Activated CD4-positive, alpha-beta T cell treated with anti-CD3 and anti-CD28 coated beads, Interleukin-2, amount 50 U/mL, for 1 hour (primary cell): ENCODE data around the gene SAP25.
A peak's percentile ranks its signal among the peaks of the same experiment; 100 is the strongest.
"Not testable (repeated sequence)": the region's sequence is repeated elsewhere in the genome, so short reads cannot be mapped to it uniquely, and the experiment has no call there.

Experiments
- DNase-seq: peaks from one replicate; pipeline ENCODE4 v3.0.0-alpha.2; 2020

SAP25 gene

DNA sequence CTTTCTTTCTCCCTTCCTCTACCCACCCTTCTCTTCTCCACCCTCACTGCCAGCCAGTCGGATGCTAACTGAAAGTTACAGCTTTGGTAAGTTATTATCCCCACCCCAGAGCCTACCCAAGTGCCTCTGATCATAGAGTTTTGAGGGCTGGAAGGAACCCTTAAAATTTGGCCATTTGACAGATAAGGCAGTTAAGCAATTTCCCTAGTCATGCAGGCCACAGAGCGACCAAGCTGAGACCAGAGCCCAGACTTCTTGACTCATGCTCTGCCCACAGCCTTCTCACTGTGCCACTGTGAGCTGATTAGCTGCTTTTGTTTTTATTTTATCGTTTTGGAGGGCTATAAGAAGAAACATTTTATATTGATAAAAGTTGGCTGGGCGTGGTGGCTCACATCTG lies 17.2 kb downstream of the SAP25 start:
- DNase-seq: no peak

GRCh38 chr7:100555701-100556100 lies 18.0 kb downstream of the SAP25 start:
- DNase-seq: no peak

GRCh38 chr7:100553032-100553431 lies 20.7 kb downstream of the SAP25 start:
- DNase-seq: no peak

DNA sequence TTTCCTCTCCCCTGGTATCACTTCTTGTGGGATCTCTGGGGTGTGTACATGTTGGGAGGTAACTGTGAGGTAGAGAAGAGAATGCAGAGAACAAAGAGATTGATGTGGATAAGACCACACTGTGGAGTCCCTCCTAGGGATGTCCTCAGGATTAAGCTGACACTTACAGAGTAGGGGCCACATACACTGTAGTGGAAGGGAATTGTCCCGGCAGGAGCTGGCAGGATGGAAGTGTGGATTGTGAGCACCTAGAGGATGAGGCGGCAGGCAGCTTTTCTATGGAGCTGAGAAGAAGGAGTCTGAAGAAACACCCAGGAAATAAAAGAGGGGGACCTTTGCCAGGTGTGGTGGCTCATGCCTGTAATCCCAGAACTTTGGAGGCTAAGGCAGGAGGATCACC lies 21.2 kb downstream of the SAP25 start:
- no peak for DNase-seq

GRCh38 chr7:100548446-100548845 lies 25.3 kb downstream of the SAP25 start:
- not testable (repeated sequence) for DNase-seq

GRCh38 chr7:100547872-100548271 lies 25.8 kb downstream of the SAP25 start:
- no peak for DNase-seq

DNA sequence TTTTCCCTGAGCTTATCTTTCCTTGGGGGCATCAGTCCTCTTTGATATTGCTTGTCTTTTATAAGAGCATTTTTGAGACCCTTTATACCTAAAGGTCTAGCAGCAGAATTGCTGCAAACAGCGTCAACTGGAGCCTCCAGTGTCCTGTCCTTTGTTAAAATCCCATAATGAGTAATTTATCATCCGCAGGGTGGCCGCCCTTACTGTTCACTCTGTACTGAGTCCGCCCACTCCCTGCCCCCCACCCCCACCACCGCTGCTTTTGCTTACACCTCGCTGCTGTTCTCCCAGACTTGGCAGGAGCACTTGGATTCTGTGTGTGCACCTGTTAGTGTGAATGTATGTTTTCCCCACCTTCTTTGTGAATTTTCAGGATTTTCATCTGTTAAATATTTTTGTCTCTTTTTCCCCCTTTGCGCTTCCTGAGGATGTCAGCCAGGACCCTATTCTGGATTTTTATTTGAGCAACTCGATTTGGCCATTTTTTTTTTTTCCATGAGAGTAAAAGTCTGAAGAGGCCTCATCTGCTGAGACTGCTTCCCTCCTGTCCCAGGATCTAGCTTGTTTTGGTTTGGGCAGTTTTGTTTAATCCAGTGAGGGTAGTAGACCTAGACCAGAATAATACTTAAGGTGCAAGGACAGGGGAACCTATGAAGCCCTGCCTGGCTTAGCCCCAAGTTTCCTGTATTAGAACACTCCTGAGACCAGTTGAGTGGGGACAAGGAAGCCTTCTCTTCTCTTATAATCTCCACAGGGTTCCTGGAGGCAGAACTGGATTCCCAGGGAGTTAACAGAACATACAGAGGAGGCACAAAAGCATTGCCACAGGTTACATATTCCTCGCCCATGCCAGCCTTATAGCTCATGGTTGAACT lies 26.5 kb downstream of the SAP25 start:
- DNase-seq: no peak

- DNase-seq: no peak
Measured at GRCh38 chr7:100546129-100546925, 27.4 kb downstream of the SAP25 start.

- peak; percentile 46 for DNase-seq
Measured at GRCh38 chr7:100545360-100546128, 28.2 kb downstream of the SAP25 start.

GRCh38 chr7:100544967-100545359 lies 28.7 kb downstream of the SAP25 start:
- no peak for DNase-seq

GRCh38 chr7:100544386-100544785 lies 29.3 kb downstream of the SAP25 start:
- DNase-seq: no peak

GRCh38 chr7:100543586-100543985 lies 30.1 kb downstream of the SAP25 start:
- no peak for DNase-seq

- not testable (repeated sequence) for DNase-seq
Measured at GRCh38 chr7:100541309-100541708, 32.4 kb downstream of the SAP25 start.

- no peak for DNase-seq
Measured at GRCh38 chr7:100540073-100540723, 33.5 kb downstream of the SAP25 start.

DNA sequence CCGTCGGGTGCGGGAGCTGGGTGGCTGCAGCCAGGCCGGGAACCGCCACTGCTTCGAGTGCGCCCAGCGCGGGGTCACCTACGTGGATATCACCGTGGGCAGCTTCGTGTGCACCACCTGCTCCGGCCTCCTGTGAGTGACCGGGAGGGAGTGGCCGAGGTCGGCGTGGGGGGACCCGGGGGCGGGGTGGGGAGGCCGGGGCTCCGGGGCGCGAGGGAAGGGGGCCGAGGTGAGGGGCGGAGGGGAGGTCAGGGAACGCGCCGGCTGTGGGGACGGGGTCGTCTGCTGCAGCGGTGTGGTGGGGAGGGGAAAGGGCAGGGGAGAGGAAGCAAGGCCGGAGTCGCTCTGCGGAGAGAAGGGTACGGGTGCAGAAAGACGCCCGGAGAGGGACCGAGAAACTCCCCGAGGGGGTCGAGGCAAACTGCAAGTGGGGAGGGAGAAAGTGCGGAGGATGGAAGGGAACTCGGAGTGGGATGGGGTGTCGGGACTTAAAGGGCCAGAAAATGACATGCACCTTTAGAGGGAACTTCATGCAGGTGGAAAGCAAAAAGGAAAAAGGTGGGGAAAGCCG lies 34.2 kb downstream of the SAP25 start:
- no peak for DNase-seq

- peak; percentile 100 for DNase-seq
Measured at GRCh38 chr7:100538654-100539435, 34.9 kb downstream of the SAP25 start, which contains the start of gene AGFG2. AGFG2 (plus strand) TSS chr7:100539203; CDS start chr7:100539347, 144 bp downstream.

- no peak for DNase-seq
Measured at GRCh38 chr7:100538348-100538653, 35.4 kb downstream of the SAP25 start.

GRCh38 chr7:100536695-100537094 lies 37.0 kb downstream of the SAP25 start:
- not testable (repeated sequence) for DNase-seq

DNA sequence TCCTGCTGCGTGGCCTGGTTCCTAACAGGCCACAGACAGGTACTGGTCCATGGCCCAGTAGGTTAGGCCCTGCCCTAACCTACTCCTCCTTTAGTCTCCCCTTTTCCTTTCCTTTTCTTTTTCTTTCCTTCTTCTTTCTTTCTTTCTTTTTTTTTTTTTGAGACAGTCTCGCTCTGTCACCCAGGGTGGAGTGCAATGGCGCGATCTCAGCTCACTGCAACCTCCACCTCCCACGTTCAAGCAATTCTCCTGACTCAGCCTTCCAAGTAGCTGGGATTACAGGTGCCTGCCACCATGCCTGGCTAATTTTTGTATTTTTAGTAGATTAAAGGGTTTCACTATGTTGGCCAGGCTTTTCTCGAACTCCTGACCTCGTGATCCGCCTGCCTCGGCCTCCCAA lies 37.7 kb downstream of the SAP25 start:
- DNase-seq: not testable (repeated sequence)

- DNase-seq: no peak
Measured at GRCh38 chr7:100532165-100533022, 41.3 kb downstream of the SAP25 start.
